ENCODE data around the gene GSK3B. TPM values are rescaled to one million over a fixed set of nuclear protein-coding genes. Genes with fewer than 3 reads are reported as not detected.

Gene GSK3B
- total and polyA plus RNA-seq, 2 donors (not counting 1 experiment from before 2014, with no cell fraction given), result 12.3 to 33.3 TPM

DNA sequence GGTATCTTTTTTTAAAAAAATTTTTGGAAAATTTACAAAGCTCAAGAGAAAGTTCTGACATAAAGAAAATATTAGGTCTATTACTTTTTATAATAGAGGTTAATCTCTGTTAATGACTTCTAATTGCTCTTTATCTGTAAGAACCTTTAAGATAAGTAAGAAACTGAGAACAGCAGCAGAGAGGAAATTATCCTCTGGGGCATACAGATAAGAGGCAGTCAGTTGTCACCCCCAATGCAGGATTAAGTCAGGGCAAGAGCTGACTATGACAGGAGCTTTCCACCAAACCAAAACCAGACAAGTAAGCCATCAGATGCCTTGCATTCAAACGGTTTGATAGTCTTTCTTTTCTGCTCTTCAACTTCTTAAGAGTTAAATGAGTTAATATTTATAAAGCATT, 149.0 kb downstream of the GSK3B start:
- peaks cover 5% of the 10 kb centered on the region for H3K4me1 Mint-ChIP-seq
- H3K4me3 Mint-ChIP-seq, result no peak overlapping the region

DNA sequence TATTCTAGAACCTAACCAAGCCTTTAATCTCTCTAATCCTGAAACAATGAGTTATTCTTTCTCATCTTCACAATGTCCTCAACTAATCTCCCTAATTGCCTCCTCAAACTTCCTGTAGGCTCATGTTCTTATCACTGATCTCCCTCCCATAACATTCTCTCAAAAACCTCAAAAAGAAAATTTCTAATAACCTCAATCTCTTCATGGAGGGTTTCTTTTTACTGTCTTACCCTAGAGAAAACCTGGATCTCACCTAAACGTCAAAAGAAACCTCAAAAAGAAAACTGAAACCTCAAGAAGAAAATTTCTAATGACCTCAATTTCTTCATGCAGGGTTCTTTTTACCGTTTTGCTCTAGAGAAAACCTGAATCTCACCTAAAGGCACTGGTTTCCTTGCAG, 150.2 kb downstream of the GSK3B start:
- H3K4me1 Mint-ChIP-seq, result peaks cover 5% of the 10 kb centered on the region

More for the DNA sequence above, 149.0 kb downstream of the GSK3B start:
- Histone ChIP-seq H3K27ac (ENCODE audit: low read length in 2 of 2) (no peak overlapping the region), H3K79me2 (ENCODE audit: control insufficient read depth, insufficient read depth, low read length) (peaks cover 40% of the 10 kb centered on the region), H2AFZ (ENCODE audit: insufficient read depth, low read depth, low read length, poor library complexity, severe bottlenecking) (no peak overlapping the region), H3K9me3 (ENCODE audit: control extremely low read depth in 1 of 3, control insufficient read depth in 2 of 3, insufficient read depth in 1 of 3, low read length in 2 of 3) (no peaks in the 10 kb centered on the region), H3K4me2 (replicated peaks; ENCODE audit: low read depth, low read length, poor library complexity, severe bottlenecking) (no peak overlapping the region), H3K4me1 (ENCODE audit: control insufficient read depth in 2 of 2, insufficient read depth in 2 of 2, low read length in 2 of 2) (no peaks in the 10 kb centered on the region), H4K20me1 (ENCODE audit: control insufficient read depth, insufficient read depth, low read length, poor library complexity, severe bottlenecking) (peaks cover 12% of the 10 kb centered on the region), H3K36me3 (replicated peaks in 1 of 2; ENCODE audit: control extremely low read depth in 1 of 2, control insufficient read depth in 1 of 2, extremely low read depth in 1 of 2, insufficient read depth in 2 of 2, low read length in 1 of 2) (peaks cover 0 to 1% of the 10 kb centered on the region in 2 experiments), H3K9ac (ENCODE audit: low read length) (no peak overlapping the region), H3K4me3 (ENCODE audit: control extremely low read depth in 1 of 5, extremely low read depth in 1 of 5, insufficient read depth in 1 of 5, low read depth in 2 of 5, low read length in 4 of 5) (no peak overlapping the region), H3K27me3 (replicated peaks in 1 of 4; ENCODE audit: control extremely low read depth in 1 of 4, control insufficient read depth in 3 of 4, insufficient read depth in 4 of 4, low read length in 3 of 4) (no peaks in the 10 kb centered on the region)
- Mint-ChIP-seq H3K27me3 (no peaks in the 10 kb centered on the region), H3K9me3 (ENCODE audit: insufficient read depth) (no peaks in the 10 kb centered on the region), H3K27ac (no peak overlapping the region)
- intact Hi-C loops (cut with micrococcal nuclease), result no loop called here
- CTCF ChIA-PET, result interaction anchor here (0.6 kb wide), 1 partner anchor 615 kb away, joined by 3 read pairs; no protein-coding TSS in a partner anchor
- WGBS (ENCODE audit: insufficient coverage), result no CpG with 5 or more reads among the region's 1 CpG
- ATAC-seq (ENCODE audit: low read depth) (no peak), DNase-seq (no peak)
- POLR2A ChIA-PET, result interaction anchor here (0.6 kb wide), 1 partner anchor 1557 kb away, joined by 6 read pairs; no protein-coding TSS in a partner anchor
- TF ChIP-seq CTCF (IDR thresholded peaks at IDR 0.05) (no peak), EZH2 (IDR thresholded peaks at IDR 0.05; ENCODE audit: borderline replicate concordance, insufficient read depth, low read depth, low read length, poor library complexity, severe bottlenecking) (no peak)

More for the DNA sequence above, 150.2 kb downstream of the GSK3B start:
- no peak overlapping the region for H3K4me3 ChIP-seq (ENCODE audit: control extremely low read depth in 1 of 5, extremely low read depth in 1 of 5, insufficient read depth in 1 of 5, low read depth in 2 of 5, low read length in 4 of 5)
- no peak for ATAC-seq (ENCODE audit: low read depth)
- DNase-seq, result no peak
- Mint-ChIP-seq H3K27ac (no peak overlapping the region), H3K27me3 (no peaks in the 10 kb centered on the region), H3K9me3 (ENCODE audit: insufficient read depth) (no peaks in the 10 kb centered on the region), H3K4me3 (no peak overlapping the region)
- 63% methylated on average over 1 of the region's 2 CpGs for WGBS (ENCODE audit: insufficient coverage)
- no peaks in the 10 kb centered on the region for H3K27me3 ChIP-seq (replicated peaks in 1 of 4; ENCODE audit: control extremely low read depth in 1 of 4, control insufficient read depth in 3 of 4, insufficient read depth in 4 of 4, low read length in 3 of 4)
- intact Hi-C loops (cut with micrococcal nuclease), result no loop called here
- ChIA-PET POLR2A (no interaction called here), CTCF (no interaction called here)
- H3K4me2 ChIP-seq (replicated peaks; ENCODE audit: low read depth, low read length, poor library complexity, severe bottlenecking), result no peak overlapping the region
- H3K9me3 ChIP-seq (ENCODE audit: control extremely low read depth in 1 of 3, control insufficient read depth in 2 of 3, insufficient read depth in 1 of 3, low read length in 2 of 3), result no peaks in the 10 kb centered on the region
- peaks cover 0 to 2% of the 10 kb centered on the region in 2 experiments for H3K36me3 ChIP-seq (replicated peaks in 1 of 2; ENCODE audit: control extremely low read depth in 1 of 2, control insufficient read depth in 1 of 2, extremely low read depth in 1 of 2, insufficient read depth in 2 of 2, low read length in 1 of 2)
- peaks cover 33% of the 10 kb centered on the region for H3K79me2 ChIP-seq (ENCODE audit: control insufficient read depth, insufficient read depth, low read length)
- H3K4me1 ChIP-seq (ENCODE audit: control insufficient read depth in 2 of 2, insufficient read depth in 2 of 2, low read length in 2 of 2), result no peaks in the 10 kb centered on the region
- TF ChIP-seq CTCF (IDR thresholded peaks at IDR 0.05), result no peak
- H2AFZ ChIP-seq (ENCODE audit: insufficient read depth, low read depth, low read length, poor library complexity, severe bottlenecking), result no peak overlapping the region
- H4K20me1 ChIP-seq (ENCODE audit: control insufficient read depth, insufficient read depth, low read length, poor library complexity, severe bottlenecking), result peaks cover 12% of the 10 kb centered on the region
- H3K9ac ChIP-seq (ENCODE audit: low read length), result no peak overlapping the region
- no peak overlapping the region for H3K27ac ChIP-seq (ENCODE audit: low read length in 2 of 2)

Measured in B cell (primary cell).